Activated CD4-positive, CD25-positive, alpha-beta regulatory T cell treated with anti-CD3 and anti-CD28 coated beads, Interleukin-2, amount 50 U/mL, for 24 hours (primary cell): Measurements from ENCODE around the gene KSR1.
"Not testable (repeated sequence)": the region's sequence is repeated elsewhere in the genome, so short reads cannot be mapped to it uniquely, and the experiment has no call there.

Source experiments
- ATAC-seq, 2 donors: fragments of 150-1000 bp; cut with Tn5 transposase; one replicate each; pipeline ENCODE4 v1.10.0; 2021; ENCODE audit warnings: mild to moderate bottlenecking in 1 of 2, moderate library complexity in 1 of 2

Gene KSR1

GRCh38 chr17:27646232-27646631 lies 190.0 kb downstream of the KSR1 start:
- ATAC-seq: no peak

- ATAC-seq: no peak
These were observed 191.5 kb downstream of the KSR1 start for GRCh38 chr17:27647765-27648164.

- not testable (repeated sequence) for ATAC-seq
These were observed 192.9 kb downstream of the KSR1 start for GRCh38 chr17:27649111-27649571.

- no peak for ATAC-seq
These were observed 193.7 kb downstream of the KSR1 start for GRCh38 chr17:27649929-27650328.

- ATAC-seq: no peak
These were observed 194.6 kb downstream of the KSR1 start for GRCh38 chr17:27650836-27651235.

- ATAC-seq: peak; percentile 40 to 56
These were observed 195.4 kb downstream of the KSR1 start for GRCh38 chr17:27651411-27652345.

- ATAC-seq: not testable (repeated sequence)
These were observed 197.3 kb downstream of the KSR1 start for GRCh38 chr17:27653449-27653971.

GRCh38 chr17:27654136-27654535 lies 197.9 kb downstream of the KSR1 start:
- no peak for ATAC-seq

- peak; percentile 55 to 77 for ATAC-seq
These were observed 198.6 kb downstream of the KSR1 start for GRCh38 chr17:27654654-27655524.

- not testable (repeated sequence) for ATAC-seq
These were observed 199.4 kb downstream of the KSR1 start for GRCh38 chr17:27655525-27656111.

GRCh38 chr17:27656620-27657019 lies 200.4 kb downstream of the KSR1 start:
- not testable (repeated sequence) for ATAC-seq

- no peak for ATAC-seq
These were observed 201.4 kb downstream of the KSR1 start for GRCh38 chr17:27657620-27658019.

- ATAC-seq: no peak
These were observed 203.4 kb downstream of the KSR1 start for GRCh38 chr17:27659683-27660082.

- no peak for ATAC-seq
These were observed 204.2 kb downstream of the KSR1 start for GRCh38 chr17:27660436-27660835.

- no peak for ATAC-seq
These were observed 207.8 kb downstream of the KSR1 start for GRCh38 chr17:27663936-27664605.

- no peak for ATAC-seq
These were observed 208.3 kb downstream of the KSR1 start for GRCh38 chr17:27664606-27664965.

- no peak for ATAC-seq
These were observed 209.3 kb downstream of the KSR1 start for GRCh38 chr17:27665549-27665948.

GRCh38 chr17:27666270-27666669 lies 210.0 kb downstream of the KSR1 start:
- ATAC-seq: not testable (repeated sequence)

GRCh38 chr17:27666831-27667560 lies 210.7 kb downstream of the KSR1 start:
- no peak for ATAC-seq

- no peak for ATAC-seq
These were observed 211.6 kb downstream of the KSR1 start for GRCh38 chr17:27667656-27668487.

- no peak for ATAC-seq
These were observed 212.2 kb downstream of the KSR1 start for GRCh38 chr17:27668488-27668823.
